PC-3 (cell line): Measurements from ENCODE around the gene SPRN. TPM values are rescaled to one million over a fixed set of nuclear protein-coding genes. Genes with fewer than 3 reads are reported as not detected.

Experiments used
- ATAC-seq: fragments of 200-7000 bp; cut with Tn5 transposase; 2 replicates; pipeline ENCODE4 v1.9.1; 2020; ENCODE audit warnings: mild to moderate bottlenecking, moderate library complexity
- BruUV-seq: library from RNA; stranded (reverse); fragments of 400-500 nt; replicated peaks from 2 replicates; lab custom pipeline; 2021; lab: Mats Ljungman, UMichigan
- CTCF ChIA-PET: fragments of 300-600 bp; sonication (Branson Sonifier 250); formaldehyde crosslinking; loops from one replicate; lab custom pipeline; 2022; ENCODE audit warnings: antibody characterized with exemption; lab: Charles Lee
- POLR2A ChIA-PET: fragments of 300-600 bp; sonication (Branson Sonifier 250); formaldehyde crosslinking; loops from one replicate; lab custom pipeline; 2022; ENCODE audit warnings: antibody characterized with exemption; ENCODE audit not compliant: unreplicated experiment; lab: Charles Lee
- DNase-seq: peaks from one replicate; pipeline ENCODE4 v3.0.0-alpha.2; 2015
- H2AFZ ChIP-seq: fragments of 300-600 bp; sonication (generic); 2 replicates; pipeline ENCODE4 v1.6.0; 2016; ENCODE audit warnings: antibody characterized with exemption, low read length
- H3F3A ChIP-seq: fragments of 300-600 bp; sonication (generic); one replicate; pipeline ENCODE4 v1.6.0; 2017; ENCODE audit warnings: antibody characterized with exemption, low read length, control low read depth, mild to moderate bottlenecking; ENCODE audit not compliant: unreplicated experiment
- H3K27ac ChIP-seq: fragments of 300-600 bp; sonication (generic); 2 replicates; pipeline ENCODE4 v1.5.1; 2016; ENCODE audit warnings: mild to moderate bottlenecking, low read length
- H3K27me3 ChIP-seq: fragments of 300-600 bp; sonication (generic); 2 replicates; pipeline ENCODE4 v1.6.1; 2016; ENCODE audit warnings: low read length, mixed read lengths
- H3K36me3 ChIP-seq: fragments of 300-600 bp; sonication (generic); 2 replicates; pipeline ENCODE4 v1.6.1; 2016; ENCODE audit warnings: low read depth, mixed run types, low read length, mixed read lengths
- H3K4me1 ChIP-seq: fragments of 300-600 bp; sonication (generic); 2 replicates; pipeline ENCODE4 v1.5.1; 2016; ENCODE audit warnings: low read length; ENCODE audit not compliant: insufficient read depth
- H3K4me2 ChIP-seq: fragments of 300-600 bp; sonication (generic); 2 replicates; pipeline ENCODE4 v1.6.0; 2016; ENCODE audit warnings: low read length
- H3K4me3 ChIP-seq: fragments of 300-600 bp; sonication (generic); 2 replicates; pipeline ENCODE4 v1.5.1; 2016; ENCODE audit warnings: mild to moderate bottlenecking, low read length, mixed read lengths
- H3K79me2 ChIP-seq: fragments of 300-600 bp; sonication (generic); 2 replicates; pipeline ENCODE4 v1.6.1; 2017; ENCODE audit warnings: low read length, mixed read lengths
- H3K9ac ChIP-seq: fragments of 300-600 bp; sonication (generic); 2 replicates; pipeline ENCODE4 v1.6.0; 2016; ENCODE audit warnings: mild to moderate bottlenecking, low read length
- H3K9me2 ChIP-seq: fragments of 300-600 bp; sonication (generic); replicated peaks from 2 replicates; pipeline ENCODE4 v1.6.1; 2016; ENCODE audit warnings: mixed run types, low read length, mixed read lengths
- H3K9me3 ChIP-seq: fragments of 300-600 bp; sonication (generic); 2 replicates; pipeline ENCODE4 v1.6.1; 2016; ENCODE audit warnings: low read length, mixed read lengths
- H4K20me1 ChIP-seq: fragments of 300-600 bp; sonication (generic); 2 replicates; pipeline ENCODE4 v1.6.1; 2016; ENCODE audit warnings: low read length, mixed read lengths
- CTCF ChIP-seq: fragments of 300-600 bp; sonication (generic); conservative IDR thresholded peaks from 2 replicates; pipeline ENCODE4 v1.5.1; 2017; ENCODE audit warnings: antibody characterized with exemption, low read depth, mild to moderate bottlenecking, low read length
- EZH2 ChIP-seq: fragments of 300-600 bp; sonication (generic); IDR thresholded peaks from one replicate; pipeline ENCODE4 v1.6.1; 2017; ENCODE audit warnings: antibody characterized with exemption, mild to moderate bottlenecking, low read length; ENCODE audit not compliant: unreplicated experiment
- EZH2phosphoT487 ChIP-seq: fragments of 300-600 bp; sonication (generic); IDR thresholded peaks from 2 replicates; pipeline ENCODE4 v1.6.1; 2018; ENCODE audit warnings: mild to moderate bottlenecking, antibody characterized with exemption, low read length, borderline replicate concordance
- intact Hi-C: fragments of 100-400 bp; cut with micrococcal nuclease; formaldehyde crosslinking; loops from 2 replicates; pipeline ENCODE4 v1.9.0; 2023
- total RNA-seq: library from RNA; depleted of rRNA; stranded (reverse); fragments of >200 nt; gene quantifications from 2 replicates; pipeline ENCODE4 v1.2.3, GENCODE V29; 2014

SPRN gene
- total RNA-seq, 1 experiment from 2014 or later = not detected

- H2AFZ ChIP-seq = no peak overlapping the region
- H3K4me3 ChIP-seq = no peak overlapping the region
- POLR2A ChIA-PET = no interaction called here
- DNase-seq (no peak), ATAC-seq (no peak)
- no peaks in the 10 kb centered on the region for H3K27me3 ChIP-seq
- H3K9me3 ChIP-seq = no peaks in the 10 kb centered on the region
- CTCF ChIA-PET = no interaction called here
- intact Hi-C loops = no loop called here
- no peaks in the 10 kb centered on the region for H4K20me1 ChIP-seq
- H3K79me2 ChIP-seq = no peaks in the 10 kb centered on the region
- no peak overlapping the region for H3K9ac ChIP-seq
- H3K4me1 ChIP-seq = no peaks in the 10 kb centered on the region
- TF ChIP-seq CTCF (no peak), EZH2phosphoT487 (no peak), EZH2 (no peak)
- no TSS peak for BruUV-seq
- H3K4me2 ChIP-seq = no peak overlapping the region
- H3F3A ChIP-seq = no peaks in the 10 kb centered on the region
- H3K27ac ChIP-seq = no peak overlapping the region
- no peaks in the 10 kb centered on the region for H3K36me3 ChIP-seq
- H3K9me2 ChIP-seq = no peaks in the 10 kb centered on the region
Measured at GRCh38 chr10:133459454-133460207, 35.2 kb upstream of the SPRN start.

- CTCF ChIA-PET = no interaction called here
Measured at GRCh38 chr10:133458710-133459453, 34.5 kb upstream of the SPRN start.

More at GRCh38 chr10:133458710-133459453, 34.5 kb upstream of the SPRN start:
- H3K79me2 ChIP-seq = no peaks in the 10 kb centered on the region
- intact Hi-C loops = no loop called here
- no peak for DNase-seq
- TF ChIP-seq EZH2 = no peak
- TF ChIP-seq CTCF = no peak
- TF ChIP-seq EZH2phosphoT487 = no peak
- no peak overlapping the region for H3K4me3 ChIP-seq
- no peaks in the 10 kb centered on the region for H3K27me3 ChIP-seq
- H3K36me3 ChIP-seq = no peaks in the 10 kb centered on the region
- no peak overlapping the region for H3K4me2 ChIP-seq
- no peak overlapping the region for H3K27ac ChIP-seq
- no peaks in the 10 kb centered on the region for H3K9me2 ChIP-seq
- no peak overlapping the region for H2AFZ ChIP-seq
- H3F3A ChIP-seq = no peaks in the 10 kb centered on the region
- no peaks in the 10 kb centered on the region for H3K4me1 ChIP-seq
- ATAC-seq = no peak
- POLR2A ChIA-PET = no interaction called here
- no peaks in the 10 kb centered on the region for H3K9me3 ChIP-seq
- no peak overlapping the region for H3K9ac ChIP-seq
- H4K20me1 ChIP-seq = no peaks in the 10 kb centered on the region
- BruUV-seq = no TSS peak
